NCI-H526 (cell line): ENCODE measurements around the gene GOPC.
"Not testable (repeated sequence)": the region's sequence is repeated elsewhere in the genome, so short reads cannot be mapped to it uniquely, and the experiment has no call there.

Experiments
- DNase-seq, 2 experiments: peaks; one replicate each; lab custom pipeline; 2025; lab: John Stamatoyannopoulos, UW

GOPC gene

GRCh38 chr6:117548797-117549301 is 53.5 kb downstream of the GOPC start:
- DNase-seq, result no peak

- no peak for DNase-seq
Observed at GRCh38 chr6:117547688-117548621, 54.4 kb downstream of the GOPC start.

- peak; percentile 21 to 51 for DNase-seq
Observed at GRCh38 chr6:117546674-117547073, 55.6 kb downstream of the GOPC start.

- no peak for DNase-seq
Observed at GRCh38 chr6:117545161-117545595, 57.1 kb downstream of the GOPC start.

GRCh38 chr6:117544716-117545115 is 57.6 kb downstream of the GOPC start:
- DNase-seq, result no peak

- DNase-seq, result no peak
Observed at GRCh38 chr6:117542493-117542892, 59.8 kb downstream of the GOPC start.

- no peak for DNase-seq
Observed at GRCh38 chr6:117540670-117541069, 61.6 kb downstream of the GOPC start.

- no peak for DNase-seq
Observed at GRCh38 chr6:117538615-117539014, 63.7 kb downstream of the GOPC start.

GRCh38 chr6:117536317-117536716 is 66.0 kb downstream of the GOPC start:
- DNase-seq, result no peak

- no peak for DNase-seq
Observed at GRCh38 chr6:117534974-117535373, 67.3 kb downstream of the GOPC start.

GRCh38 chr6:117533775-117534174 is 68.5 kb downstream of the GOPC start:
- DNase-seq, result no peak

- no peak for DNase-seq
Observed at GRCh38 chr6:117531809-117532725, 70.2 kb downstream of the GOPC start.

GRCh38 chr6:117531346-117531745 is 71.0 kb downstream of the GOPC start:
- DNase-seq, result no peak

GRCh38 chr6:117530467-117531242 is 71.7 kb downstream of the GOPC start:
- DNase-seq, result no peak

- no peak for DNase-seq
Observed at GRCh38 chr6:117525607-117526006, 76.7 kb downstream of the GOPC start.

- DNase-seq, result no peak
Observed at GRCh38 chr6:117521791-117522502, 80.4 kb downstream of the GOPC start.

- no peak for DNase-seq
Observed at GRCh38 chr6:117520603-117521395, 81.5 kb downstream of the GOPC start.

GRCh38 chr6:117518870-117519269 is 83.4 kb downstream of the GOPC start:
- no peak for DNase-seq

GRCh38 chr6:117517995-117518394 is 84.3 kb downstream of the GOPC start:
- not testable (repeated sequence) for DNase-seq

- no peak for DNase-seq
Observed at GRCh38 chr6:117515326-117515725, 87.0 kb downstream of the GOPC start.
